WTC11 (cell line): ENCODE data around the gene PODXL.

Experiments used
- GABPB1 ChIP-seq: sonication (generic); formaldehyde crosslinking; IDR thresholded peaks from 2 replicates; pipeline ENCODE4 v1.8.1; 2023; ENCODE audit warnings: mild to moderate bottlenecking, missing genetic modification reagents
- ZNF263 ChIP-seq: sonication (generic); formaldehyde crosslinking; IDR thresholded peaks from 2 replicates; pipeline ENCODE4 v1.8.1; 2022; ENCODE audit warnings: low read depth, mild to moderate bottlenecking, moderate library complexity, missing genetic modification reagents
- TF ChIP-seq, protein P1 (sequence below): sonication (generic); formaldehyde crosslinking; IDR thresholded peaks from 2 replicates; pipeline ENCODE4 v1.8.1; 2023; ENCODE audit warnings: mild to moderate bottlenecking, moderate library complexity, missing genetic modification reagents
- TF ChIP-seq, protein P2 (sequence below): fragments of 200-600 bp; IDR thresholded peaks from 2 replicates; pipeline ENCODE4 v1.8.0; 2022; ENCODE audit warnings: antibody characterized with exemption

DNA sequence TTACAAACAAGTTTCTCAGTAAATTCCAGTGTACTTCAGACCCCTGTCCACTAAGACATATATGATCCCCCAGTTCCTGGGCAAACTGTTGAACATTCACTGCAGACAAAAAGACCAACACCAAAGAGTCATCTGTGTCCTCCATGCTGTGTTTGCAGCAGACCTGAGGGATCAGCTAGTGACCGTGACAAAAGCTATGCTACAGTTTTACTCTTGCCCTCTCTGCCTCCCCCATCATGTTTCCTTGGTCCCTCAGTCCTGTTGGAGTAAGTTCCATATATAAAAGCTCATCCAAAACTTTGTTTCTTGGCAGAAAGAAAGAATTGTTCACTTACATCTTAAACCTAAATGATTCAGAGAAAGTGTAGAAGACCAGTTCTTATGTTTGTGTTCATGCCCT is 56.1 kb downstream of the PODXL start:
- no peak for TF ChIP-seq GABPB1 (CRISPR knock-in tag)
- TF ChIP-seq, protein P1, sequence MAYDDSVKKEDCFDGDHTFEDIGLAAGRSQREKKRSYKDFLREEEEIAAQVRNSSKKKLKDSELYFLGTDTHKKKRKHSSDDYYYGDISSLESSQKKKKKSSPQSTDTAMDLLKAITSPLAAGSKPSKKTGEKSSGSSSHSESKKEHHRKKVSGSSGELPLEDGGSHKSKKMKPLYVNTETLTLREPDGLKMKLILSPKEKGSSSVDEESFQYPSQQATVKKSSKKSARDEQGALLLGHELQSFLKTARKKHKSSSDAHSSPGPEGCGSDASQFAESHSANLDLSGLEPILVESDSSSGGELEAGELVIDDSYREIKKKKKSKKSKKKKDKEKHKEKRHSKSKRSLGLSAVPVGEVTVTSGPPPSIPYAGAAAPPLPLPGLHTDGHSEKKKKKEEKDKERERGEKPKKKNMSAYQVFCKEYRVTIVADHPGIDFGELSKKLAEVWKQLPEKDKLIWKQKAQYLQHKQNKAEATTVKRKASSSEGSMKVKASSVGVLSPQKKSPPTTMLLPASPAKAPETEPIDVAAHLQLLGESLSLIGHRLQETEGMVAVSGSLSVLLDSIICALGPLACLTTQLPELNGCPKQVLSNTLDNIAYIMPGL (CRISPR knock-in tag), result no peak
- TF ChIP-seq, protein P2, sequence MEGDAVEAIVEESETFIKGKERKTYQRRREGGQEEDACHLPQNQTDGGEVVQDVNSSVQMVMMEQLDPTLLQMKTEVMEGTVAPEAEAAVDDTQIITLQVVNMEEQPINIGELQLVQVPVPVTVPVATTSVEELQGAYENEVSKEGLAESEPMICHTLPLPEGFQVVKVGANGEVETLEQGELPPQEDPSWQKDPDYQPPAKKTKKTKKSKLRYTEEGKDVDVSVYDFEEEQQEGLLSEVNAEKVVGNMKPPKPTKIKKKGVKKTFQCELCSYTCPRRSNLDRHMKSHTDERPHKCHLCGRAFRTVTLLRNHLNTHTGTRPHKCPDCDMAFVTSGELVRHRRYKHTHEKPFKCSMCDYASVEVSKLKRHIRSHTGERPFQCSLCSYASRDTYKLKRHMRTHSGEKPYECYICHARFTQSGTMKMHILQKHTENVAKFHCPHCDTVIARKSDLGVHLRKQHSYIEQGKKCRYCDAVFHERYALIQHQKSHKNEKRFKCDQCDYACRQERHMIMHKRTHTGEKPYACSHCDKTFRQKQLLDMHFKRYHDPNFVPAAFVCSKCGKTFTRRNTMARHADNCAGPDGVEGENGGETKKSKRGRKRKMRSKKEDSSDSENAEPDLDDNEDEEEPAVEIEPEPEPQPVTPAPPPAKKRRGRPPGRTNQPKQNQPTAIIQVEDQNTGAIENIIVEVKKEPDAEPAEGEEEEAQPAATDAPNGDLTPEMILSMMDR, result no peak
- TF ChIP-seq ZNF263 (CRISPR knock-in tag), result no peak
